Epithelial cell of esophagus (primary cell): ENCODE results near the gene SAMD5.

ENCODE experiments used
- DNase-seq: peaks from one replicate; pipeline ENCODE4 v3.0.0; 2010; ENCODE audit warnings: low read depth
- H3K4me3 ChIP-seq: 2 replicates; pipeline ENCODE4 v1.5.1; 2011; ENCODE audit warnings: mild to moderate bottlenecking, low read length, control low read depth
- TF ChIP-seq, protein P1 (sequence below): IDR thresholded peaks from 2 replicates; pipeline ENCODE4 v1.5.1; 2011; ENCODE audit warnings: low read depth, mild to moderate bottlenecking, low read length, control low read depth, inconsistent platforms; ENCODE audit not compliant: insufficient read depth; ENCODE audit errors: missing control alignments

The SAMD5 gene

DNA sequence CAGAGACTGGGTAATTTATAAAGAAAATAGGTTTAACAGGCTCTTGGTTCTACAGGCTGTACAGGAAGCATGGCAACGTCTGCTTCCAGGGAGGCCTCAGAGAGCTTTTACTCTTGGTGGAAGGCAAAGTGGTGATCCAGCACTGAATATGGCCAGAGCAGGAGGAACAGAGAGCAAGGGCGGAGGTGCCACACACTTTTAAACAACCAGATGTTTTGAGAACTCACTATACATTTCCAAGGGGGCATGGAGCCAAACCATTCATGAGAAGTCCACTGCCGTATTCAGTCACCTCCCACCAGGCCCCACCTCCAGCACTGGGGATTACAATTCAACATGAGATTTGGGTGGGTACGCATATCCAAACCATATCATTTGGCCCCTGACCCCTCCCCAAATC is 18.7 kb downstream of the SAMD5 start:
- DNase-seq = no peak
- TF ChIP-seq, protein P1, sequence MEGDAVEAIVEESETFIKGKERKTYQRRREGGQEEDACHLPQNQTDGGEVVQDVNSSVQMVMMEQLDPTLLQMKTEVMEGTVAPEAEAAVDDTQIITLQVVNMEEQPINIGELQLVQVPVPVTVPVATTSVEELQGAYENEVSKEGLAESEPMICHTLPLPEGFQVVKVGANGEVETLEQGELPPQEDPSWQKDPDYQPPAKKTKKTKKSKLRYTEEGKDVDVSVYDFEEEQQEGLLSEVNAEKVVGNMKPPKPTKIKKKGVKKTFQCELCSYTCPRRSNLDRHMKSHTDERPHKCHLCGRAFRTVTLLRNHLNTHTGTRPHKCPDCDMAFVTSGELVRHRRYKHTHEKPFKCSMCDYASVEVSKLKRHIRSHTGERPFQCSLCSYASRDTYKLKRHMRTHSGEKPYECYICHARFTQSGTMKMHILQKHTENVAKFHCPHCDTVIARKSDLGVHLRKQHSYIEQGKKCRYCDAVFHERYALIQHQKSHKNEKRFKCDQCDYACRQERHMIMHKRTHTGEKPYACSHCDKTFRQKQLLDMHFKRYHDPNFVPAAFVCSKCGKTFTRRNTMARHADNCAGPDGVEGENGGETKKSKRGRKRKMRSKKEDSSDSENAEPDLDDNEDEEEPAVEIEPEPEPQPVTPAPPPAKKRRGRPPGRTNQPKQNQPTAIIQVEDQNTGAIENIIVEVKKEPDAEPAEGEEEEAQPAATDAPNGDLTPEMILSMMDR = no peak
- no peak overlapping the region for H3K4me3 ChIP-seq

DNA sequence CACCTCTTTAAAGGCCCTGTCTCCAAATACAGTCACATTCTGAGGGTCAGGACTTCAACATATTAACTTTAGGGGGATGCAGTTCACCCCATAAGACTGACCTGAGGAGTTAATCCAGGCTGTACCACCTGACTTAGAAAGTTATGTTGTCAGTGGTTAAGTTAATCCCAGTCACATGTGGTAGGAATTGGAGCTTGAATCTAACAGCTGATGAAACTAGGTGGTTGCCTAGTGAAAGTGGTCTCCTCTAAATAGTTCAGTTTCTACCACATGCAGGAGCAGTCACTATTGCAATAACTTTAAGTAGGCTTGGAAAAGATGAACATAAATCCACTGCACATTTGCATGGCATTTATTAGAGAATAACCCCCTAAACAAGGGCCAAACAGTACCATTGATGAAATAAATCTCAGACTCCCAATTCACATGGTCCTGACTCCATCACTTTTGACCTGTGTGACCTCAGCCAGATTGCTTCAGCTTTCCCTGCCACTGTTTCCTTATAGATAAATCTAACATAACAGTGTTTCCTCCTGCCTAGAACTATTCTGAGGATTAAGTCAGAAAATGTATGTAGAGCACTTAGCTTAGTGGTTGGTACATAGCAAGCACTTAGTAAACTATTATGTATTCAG is 20.1 kb downstream of the SAMD5 start:
- TF ChIP-seq, protein P1 = no peak
- DNase-seq = no peak
- no peak overlapping the region for H3K4me3 ChIP-seq

DNA sequence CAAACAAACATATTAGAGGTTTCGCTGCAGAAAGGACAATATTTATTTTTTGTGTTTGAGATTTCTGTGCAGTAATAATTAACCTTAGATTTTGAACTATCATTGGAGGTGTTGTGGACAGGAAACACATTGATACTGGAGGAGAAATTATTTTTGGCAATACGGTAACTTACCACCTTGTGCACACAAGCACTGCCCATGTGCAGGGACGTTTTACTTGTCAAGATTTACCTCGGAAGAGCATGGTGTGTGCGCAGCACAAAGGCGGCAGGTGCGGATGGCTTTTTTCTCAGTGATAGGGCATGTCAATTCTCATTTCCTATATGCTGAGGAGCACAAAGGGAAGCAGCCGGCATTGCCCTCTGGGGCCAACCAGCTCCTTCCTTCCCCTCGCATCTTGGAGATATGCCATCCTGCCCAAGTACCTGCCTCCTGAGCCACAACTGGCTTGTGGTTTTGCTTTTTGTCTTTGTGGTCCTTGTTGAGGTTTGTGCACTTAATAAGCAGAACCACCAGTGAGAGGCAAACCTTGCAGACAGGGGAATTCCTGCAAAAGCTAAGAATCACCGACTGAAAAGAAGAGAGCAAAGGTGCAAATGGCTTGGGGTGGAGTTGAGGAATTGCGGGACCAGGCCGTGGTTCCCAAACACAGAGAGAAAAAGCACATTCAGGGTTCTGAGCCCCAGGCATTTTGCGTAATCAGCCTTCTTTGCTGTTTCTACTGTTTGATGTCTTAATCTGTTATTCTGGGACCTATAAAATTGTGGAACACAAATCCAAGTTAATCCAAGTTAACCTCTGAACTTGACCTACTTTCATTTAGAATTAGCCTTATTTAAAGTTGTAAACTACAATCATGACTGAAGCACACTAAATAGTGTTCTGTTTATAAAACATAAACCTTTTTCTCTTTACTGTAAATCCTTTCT is 21.9 kb downstream of the SAMD5 start:
- no peak for DNase-seq
- H3K4me3 ChIP-seq = no peak overlapping the region
- TF ChIP-seq, protein P1 = no peak

DNA sequence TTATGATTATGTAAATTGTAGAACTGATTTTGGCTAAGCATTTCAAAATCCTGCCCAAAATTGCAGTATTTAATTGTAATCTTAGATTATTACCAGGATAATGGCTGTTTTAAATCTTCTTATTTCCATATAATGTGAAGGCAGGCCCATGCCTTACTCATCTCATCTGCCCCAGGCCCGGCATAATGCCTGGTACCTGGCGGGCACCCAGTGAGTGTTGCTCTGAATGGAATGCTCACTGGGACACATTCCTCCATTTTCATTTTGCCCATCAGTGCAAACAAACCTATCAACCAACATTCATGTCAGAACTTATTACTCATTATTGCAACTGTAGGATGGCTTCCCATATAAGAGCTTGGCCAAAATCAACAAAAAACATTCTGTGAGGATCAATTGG is 22.8 kb downstream of the SAMD5 start:
- H3K4me3 ChIP-seq = no peak overlapping the region
- DNase-seq = no peak
- TF ChIP-seq, protein P1 = no peak

DNA sequence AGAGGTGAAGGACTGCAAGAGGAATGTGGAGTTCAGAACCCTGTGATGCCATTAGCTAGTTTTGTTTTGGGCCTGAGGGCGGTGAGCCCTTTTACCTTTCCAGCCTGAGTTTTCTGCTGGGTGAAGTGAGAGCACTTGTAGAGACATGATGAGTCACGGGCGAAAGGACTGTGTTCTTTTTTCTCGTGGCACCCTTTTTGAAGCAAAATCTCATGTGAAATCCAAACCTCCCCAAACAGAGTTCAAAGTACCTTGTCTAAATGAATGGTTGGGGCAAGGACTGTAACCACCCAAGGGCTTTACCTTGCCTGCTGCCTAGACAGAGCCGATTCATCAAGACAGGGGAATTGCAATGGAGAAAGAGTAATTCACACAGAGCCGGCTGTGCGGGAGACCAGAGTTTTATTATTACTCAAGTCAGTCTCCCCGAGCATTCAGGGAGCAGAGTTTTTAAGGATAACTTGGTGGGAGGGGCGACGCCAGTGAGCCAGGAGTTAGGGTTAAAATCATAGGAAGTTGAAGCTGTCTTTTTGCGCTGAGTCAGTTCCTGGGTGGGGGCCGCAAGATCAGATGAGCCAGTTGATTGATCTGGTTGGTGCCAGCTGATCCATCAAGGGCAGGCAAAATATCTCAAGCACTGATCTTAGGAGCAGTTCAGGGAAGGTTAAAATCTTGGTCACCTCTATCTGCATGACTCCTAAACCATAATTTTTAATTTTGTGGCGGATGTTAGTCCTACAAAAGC is 25.8 kb downstream of the SAMD5 start:
- DNase-seq = no peak
- TF ChIP-seq, protein P1 = no peak
- no peak overlapping the region for H3K4me3 ChIP-seq

DNA sequence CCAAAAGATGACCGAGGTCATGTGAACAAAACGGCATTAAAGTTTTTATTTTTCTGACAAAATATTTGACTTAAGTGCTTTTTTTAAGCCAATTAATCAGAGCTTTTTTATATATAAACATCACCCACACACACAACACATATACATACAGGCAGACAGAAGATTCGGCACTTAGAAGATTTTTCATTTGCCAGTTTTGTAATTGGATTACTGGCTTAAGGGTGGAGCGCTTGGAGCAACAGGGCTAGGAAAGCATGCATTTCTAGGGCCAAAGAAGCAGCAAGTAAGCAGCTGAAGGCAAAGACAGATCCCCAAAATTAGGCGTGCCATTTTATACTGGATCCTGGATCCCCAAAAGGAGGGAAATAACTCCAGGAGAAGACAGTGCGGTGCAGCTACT is 30.3 kb downstream of the SAMD5 start:
- TF ChIP-seq, protein P1 = no peak
- no peak for DNase-seq
- H3K4me3 ChIP-seq = no peak overlapping the region
